Renal cortical epithelial cell (primary cell): ENCODE data around the gene CRCP. TPM values are rescaled to one million over a fixed set of nuclear protein-coding genes. Genes with fewer than 3 reads are reported as not detected.
"Not testable (repeated sequence)": the region's sequence is repeated elsewhere in the genome, so short reads cannot be mapped to it uniquely, and the experiment has no call there.

ENCODE experiments used
- DNase-seq: peaks from one replicate; pipeline ENCODE4 v3.0.0-alpha.2; 2011; ENCODE audit warnings: low read depth
- total RNA-seq: library from RNA; depleted of rRNA; stranded (reverse); fragments of >200 nt; gene quantifications from 2 replicates; pipeline ENCODE4 v1.2.3, GENCODE V29; 2014

The CRCP gene
- total RNA-seq, 1 donor from 2014 or later = 39.5 TPM

DNA sequence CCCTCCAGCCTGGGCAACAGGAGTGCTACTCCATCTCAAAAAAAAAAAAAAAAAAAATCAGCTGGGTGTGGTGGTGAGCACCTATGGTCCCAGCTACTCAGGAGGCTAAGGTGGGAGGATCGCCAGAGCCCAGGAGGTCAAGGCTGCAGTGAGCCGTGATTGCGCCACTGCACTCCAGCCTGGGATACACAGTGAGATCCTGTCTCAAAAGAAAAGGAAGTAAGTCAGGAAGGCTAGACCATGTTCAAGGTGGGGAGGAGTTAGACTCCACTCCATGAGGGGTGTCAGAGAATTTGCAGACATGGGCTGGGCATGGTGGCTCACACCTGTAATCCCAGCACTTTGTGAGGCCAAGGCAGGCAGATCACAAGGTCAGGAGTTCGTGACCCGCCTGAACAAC lies 6.2 kb upstream of the CRCP start:
- DNase-seq = not testable (repeated sequence)

- DNase-seq = peak; percentile 95
These were observed 3.8 kb upstream of the CRCP start for GRCh38 chr7:66110856-66111255.

DNA sequence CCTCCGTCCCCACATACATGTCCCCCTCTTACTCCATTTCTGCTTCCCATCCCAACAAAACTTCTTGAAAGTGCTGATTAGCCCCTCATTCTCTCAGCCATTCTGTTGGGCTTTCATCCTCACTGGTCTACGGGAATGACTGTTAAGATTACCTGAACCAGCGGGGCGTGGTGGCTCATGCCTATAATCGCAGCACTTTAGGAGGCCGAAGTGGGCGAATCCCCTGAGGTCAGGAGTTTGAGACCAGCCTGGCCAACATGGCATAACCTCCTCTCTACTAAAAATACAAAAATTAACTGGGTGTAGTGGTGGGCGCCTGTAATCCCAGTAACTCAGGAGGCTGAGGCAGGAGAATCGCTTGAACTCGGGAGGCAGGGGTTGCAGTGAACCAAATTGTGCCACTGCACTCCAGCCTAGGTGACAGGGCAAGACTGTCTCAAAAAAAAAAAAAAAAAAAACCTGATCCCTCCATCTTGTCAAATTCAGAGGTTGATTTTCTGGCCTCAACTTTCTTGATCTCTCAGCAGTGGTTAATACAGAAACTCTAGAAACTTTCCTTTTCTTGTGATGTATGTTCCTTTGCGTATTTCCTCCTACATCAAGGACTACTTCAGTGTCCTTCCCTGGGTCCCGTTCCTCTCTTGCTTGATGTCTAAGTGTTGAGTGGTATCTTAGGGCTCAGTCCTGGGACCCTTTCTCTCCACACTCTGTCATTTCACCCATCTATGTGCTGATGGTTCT lies 2.2 kb downstream of the CRCP start:
- not testable (repeated sequence) for DNase-seq

DNA sequence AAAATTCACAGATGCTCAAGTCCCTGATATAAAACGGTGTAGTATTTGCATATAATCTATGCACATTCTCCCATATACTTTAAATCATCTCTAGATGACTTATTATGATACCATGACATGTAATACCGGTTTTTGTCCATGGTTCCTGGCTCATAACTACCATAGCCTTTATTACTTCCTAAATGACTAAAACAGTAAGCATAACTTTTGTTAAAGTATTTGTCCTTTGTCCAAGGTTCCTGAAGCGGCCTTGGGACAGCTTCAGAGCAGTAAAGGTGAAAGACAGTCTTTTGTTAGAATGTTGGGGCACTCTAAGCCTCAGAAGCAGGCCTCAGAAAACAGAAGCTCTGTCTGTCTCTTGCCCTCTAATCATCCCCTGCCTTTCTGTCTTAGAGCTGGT lies 4.0 kb downstream of the CRCP start:
- no peak for DNase-seq

DNA sequence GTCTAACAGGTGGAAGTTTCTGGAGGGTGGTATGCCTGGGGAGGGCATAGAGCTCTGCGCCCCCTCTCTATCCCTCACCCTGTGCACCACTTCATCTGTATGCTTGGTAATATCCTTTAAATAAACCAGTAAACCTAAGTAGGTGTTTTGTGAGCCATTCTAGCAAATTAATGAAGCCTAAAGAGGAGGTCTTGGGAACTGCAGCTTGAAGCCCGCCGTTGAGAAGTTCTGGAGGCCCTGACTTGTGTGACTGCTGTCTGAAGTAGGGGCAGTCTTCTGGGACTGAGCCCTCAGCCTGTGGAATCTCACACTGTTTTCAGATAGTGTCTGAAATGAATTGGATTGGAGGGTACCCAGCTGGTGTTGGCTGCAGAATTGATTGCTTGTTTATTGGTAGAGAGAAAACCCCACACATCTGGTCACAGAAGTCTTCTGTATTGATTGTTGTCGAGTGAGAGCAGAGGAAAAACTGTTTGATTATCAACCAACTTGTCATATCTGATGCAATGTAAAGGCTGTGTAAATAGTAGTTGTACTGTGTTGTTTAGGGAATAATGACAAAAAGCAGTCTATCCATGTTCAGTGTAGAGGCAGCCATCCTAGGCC lies 4.7 kb downstream of the CRCP start:
- no peak for DNase-seq

- no peak for DNase-seq
These were observed 8.5 kb downstream of the CRCP start for GRCh38 chr7:66123175-66123528.

- DNase-seq = not testable (repeated sequence)
These were observed 9.9 kb downstream of the CRCP start for GRCh38 chr7:66124569-66124861.

DNA sequence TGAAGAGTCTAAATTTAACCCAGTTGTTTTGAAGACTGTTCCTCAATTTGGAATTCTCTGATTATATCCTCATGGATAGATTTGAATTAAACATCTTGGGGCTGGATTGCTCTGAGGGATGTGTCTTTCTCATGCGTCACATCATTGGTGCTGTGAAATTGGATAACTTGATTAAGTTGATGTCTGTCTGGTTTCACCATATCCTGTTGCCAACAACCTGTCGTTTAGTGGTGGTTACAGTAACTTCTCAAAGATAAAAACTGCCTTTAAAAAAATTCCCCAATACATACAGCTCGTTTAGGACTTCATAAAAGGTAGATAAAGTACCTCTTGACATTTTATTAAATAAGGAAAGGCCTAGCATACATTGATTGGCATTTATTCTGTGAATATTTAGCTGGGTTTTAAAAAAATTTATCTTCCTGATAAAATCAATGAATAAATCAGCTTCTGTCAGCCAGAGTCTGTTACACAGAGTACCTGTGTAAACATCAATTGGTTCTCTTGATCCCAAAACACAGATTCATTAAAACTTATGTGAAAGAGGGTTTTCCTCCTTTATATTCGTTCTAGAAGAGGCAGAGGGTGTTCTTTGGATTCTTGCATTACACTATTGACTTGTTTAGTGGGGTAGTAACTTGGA lies 10.5 kb downstream of the CRCP start:
- DNase-seq = no peak

DNA sequence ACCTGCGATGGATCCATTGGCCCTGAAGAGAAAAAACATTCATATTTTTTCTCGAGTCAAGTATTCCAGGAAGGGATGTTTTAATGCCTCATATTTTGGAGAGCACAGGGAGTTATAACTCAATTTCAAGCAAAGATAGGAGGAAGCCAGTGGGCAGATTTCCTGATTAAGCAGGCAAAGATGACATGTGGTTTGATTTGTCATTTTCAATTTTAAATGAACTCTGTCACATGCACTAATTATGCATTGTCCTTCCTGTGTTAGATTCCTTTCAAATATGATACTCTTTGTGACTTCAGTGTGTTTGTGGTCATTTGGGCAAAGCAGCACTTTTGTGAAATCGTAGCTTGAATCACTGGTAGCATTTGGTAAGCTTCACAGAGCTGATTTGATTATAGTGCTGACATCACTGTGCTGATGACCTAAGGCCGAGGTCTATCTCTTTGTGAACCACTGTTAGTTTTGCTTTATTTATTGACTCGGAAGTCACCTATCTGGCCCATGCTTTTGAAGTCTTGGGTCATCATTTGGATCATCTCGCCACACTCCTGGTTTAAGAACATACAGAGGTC lies 11.2 kb downstream of the CRCP start:
- peak; percentile 16 for DNase-seq

- not testable (repeated sequence) for DNase-seq
These were observed 12.5 kb downstream of the CRCP start for GRCh38 chr7:66127172-66127571.

DNA sequence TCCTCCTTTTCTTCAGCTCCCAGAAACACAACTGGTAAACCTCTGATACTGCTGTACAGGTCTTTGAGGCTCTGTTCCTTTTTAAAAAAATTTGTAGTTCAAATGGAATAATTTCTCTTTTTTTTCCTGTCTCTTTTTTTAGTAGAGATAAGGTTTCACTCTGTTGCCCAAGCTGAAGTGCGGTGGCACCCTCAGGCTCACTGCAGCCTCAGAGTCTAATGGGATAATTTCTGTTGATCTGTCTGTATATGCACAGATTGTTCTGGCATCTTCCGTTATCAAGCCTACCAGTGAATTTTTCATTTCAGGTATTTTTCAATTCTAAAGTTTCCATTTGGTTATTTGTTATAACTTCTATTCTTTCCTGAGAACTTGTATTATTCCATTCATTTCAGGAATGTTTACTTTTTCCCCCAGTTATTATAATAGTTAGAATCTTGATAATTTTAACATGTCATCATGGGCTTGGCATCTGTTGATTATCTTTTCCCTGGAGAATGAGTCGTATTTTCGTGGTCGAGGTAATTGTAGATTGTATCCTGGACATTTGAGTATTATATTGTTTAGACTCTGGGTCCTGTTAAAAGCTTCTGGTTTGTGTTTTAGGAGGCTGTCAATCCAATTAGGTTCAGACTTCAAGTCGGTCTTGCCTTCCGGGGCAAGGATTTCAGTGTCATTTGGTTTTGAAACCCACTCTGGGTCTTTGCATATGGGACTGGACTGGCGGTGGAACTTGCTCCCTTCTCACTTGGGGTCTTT lies 24.5 kb downstream of the CRCP start:
- peak; percentile 29 for DNase-seq

GRCh38 chr7:66140924-66141323 lies 26.3 kb downstream of the CRCP start:
- peak; percentile 55 for DNase-seq

- DNase-seq = no peak
These were observed 27.7 kb downstream of the CRCP start for GRCh38 chr7:66142334-66142733.

- no peak for DNase-seq
These were observed 28.3 kb downstream of the CRCP start for GRCh38 chr7:66142996-66143395.

GRCh38 chr7:66143876-66144332 lies 29.3 kb downstream of the CRCP start:
- no peak for DNase-seq

DNA sequence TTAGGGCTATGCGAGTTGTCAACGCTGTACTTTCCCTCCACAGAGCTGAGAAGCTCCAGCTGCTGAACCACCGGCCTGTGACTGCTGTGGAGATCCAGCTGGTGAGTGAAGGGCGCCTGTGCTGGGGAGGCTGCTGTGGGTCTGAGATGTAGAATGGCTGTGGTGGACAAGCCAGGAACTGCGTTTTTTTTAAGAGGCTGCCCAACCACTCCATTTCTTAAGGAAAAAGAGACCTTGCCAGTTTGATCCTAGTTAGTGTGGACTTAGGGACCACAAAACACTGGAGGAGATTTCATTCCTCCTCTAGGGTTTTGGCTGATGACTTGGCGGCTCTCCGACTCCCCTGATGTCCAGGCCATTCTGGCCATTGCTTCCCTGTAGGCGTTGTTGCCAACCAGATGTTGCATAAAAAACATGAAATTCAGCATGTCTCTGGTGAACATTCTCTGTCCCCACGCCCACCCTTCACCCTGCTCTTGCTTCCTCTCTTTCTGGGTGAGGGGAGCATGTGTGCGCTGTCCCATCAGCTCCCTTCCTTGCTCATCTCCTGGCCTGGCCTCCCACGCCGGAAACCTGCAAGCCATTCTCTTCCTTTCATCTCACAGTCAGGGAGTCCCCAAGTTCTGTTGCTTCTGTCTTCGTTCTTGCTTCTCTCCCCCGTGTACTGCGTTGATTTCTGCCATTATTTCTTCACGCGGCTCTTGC lies 30.9 kb downstream of the CRCP start:
- DNase-seq = no peak

- no peak for DNase-seq
These were observed 32.1 kb downstream of the CRCP start for GRCh38 chr7:66146701-66147100.

GRCh38 chr7:66147657-66148056 lies 33.0 kb downstream of the CRCP start:
- DNase-seq = not testable (repeated sequence)

DNA sequence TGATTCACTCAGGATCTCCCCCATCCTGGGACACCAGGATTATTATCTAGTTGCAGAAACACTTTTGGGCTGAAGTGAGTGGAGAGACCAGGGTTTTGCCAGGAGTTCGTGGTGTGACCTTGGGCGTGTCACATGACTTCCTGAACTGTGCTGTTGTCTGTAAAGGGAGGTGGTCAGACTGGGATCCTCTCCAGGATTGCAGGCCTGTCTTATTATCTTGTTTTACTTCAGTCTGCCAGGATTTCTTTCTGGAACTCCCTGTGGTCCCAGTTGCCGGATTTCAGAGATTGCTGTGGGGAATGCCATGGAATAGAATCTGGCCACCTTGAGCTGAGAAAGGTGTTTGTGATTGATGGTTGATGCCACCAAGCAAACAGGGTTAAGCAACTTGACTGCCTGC lies 35.8 kb downstream of the CRCP start:
- peak; percentile 59 for DNase-seq

DNA sequence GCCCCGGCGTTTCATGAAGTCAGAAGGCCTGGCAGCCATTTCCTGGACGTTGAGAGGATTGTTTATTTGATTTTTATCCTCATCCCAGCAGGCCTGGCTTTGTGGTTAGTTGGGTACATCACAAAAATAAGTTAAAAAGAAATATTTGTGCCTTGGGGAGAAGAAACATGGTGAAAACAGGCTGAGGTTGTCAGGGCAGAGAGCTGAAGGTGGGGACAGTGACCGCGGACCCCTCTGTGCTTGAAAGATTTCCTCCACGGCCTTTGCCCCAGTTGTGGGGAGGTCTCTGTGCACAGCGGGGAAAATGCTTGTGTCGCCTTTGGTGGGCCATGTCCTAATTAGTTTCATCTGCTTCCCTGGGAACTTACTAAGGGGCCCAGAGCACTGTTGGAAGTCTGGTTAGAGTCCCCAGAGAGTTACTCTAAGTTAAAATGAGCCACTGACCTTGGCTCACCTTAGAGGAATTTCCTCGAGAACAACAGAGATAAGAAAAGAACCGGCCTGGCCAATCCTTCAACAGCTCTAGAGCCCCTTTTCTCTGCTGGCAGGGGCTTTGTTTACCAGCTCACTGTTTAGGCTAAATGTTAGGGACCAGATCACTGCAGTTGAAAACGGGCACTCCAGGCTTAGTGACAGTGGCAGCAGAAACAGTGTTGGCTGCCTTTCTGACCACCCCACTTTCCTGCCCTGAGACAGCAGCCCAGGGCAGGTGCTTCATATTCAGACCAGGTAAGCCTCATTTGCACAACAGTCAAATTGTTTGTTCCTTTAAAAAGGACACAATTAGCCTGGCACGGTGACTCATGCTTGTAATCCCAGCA lies 37.9 kb downstream of the CRCP start:
- no peak for DNase-seq

DNA sequence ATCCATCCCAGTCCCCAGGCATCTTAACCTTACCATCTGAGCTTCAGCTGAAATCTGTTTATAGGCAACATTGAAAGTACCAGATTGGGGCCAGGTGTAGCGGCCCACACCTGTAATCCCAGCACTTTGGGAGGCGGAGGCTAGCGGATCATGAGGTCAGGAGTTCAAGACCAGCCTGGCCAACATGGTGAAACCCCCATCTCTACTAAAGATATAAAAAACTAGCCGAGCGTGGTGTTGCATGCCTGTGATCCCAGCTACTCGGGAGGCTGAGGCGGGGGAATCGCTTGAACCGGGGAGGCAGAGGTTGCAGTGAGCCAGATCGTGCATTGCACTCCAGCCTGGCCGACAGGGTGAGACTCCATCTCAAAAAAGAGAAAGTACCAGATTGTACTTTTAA lies 39.0 kb downstream of the CRCP start:
- DNase-seq = no peak
